OCI-LY1 (cell line): ENCODE measurements around the gene SERINC2.
A peak's percentile ranks its signal among the peaks of the same experiment; 100 is the strongest.

Experiments
- H2AFZ ChIP-seq: fragments of 200-600 bp; sonication (generic), shearing (Covaris generic); 2 replicates; pipeline ENCODE4 v1.6.0; 2014; ENCODE audit warnings: antibody characterized with exemption, mild to moderate bottlenecking, low read length
- H3F3A ChIP-seq: fragments of 200-600 bp; sonication (generic), shearing (Covaris generic); 2 replicates; pipeline ENCODE4 v1.6.0; 2014; ENCODE audit warnings: mild to moderate bottlenecking, antibody characterized with exemption, low read length, moderate library complexity; ENCODE audit not compliant: insufficient read depth
- H3K27ac ChIP-seq: fragments of 200-600 bp; sonication (generic); 2 replicates; pipeline ENCODE4 v1.5.1; 2014; ENCODE audit warnings: low read length, mixed run types, mild to moderate bottlenecking, low read depth; ENCODE audit not compliant: poor library complexity, severe bottlenecking
- H3K27me3 ChIP-seq: fragments of 200-600 bp; sonication (generic); 2 replicates; pipeline ENCODE4 v1.6.0; 2014; ENCODE audit warnings: antibody characterized with exemption, mild to moderate bottlenecking, low read length, moderate library complexity; ENCODE audit not compliant: insufficient read depth
- H3K36me3 ChIP-seq: fragments of 200-600 bp; sonication (generic); 2 replicates; pipeline ENCODE4 v1.6.1; 2014; ENCODE audit warnings: mild to moderate bottlenecking, antibody characterized with exemption, low read length, moderate library complexity, mixed read lengths; ENCODE audit not compliant: insufficient read depth
- H3K4me1 ChIP-seq: fragments of 200-600 bp; sonication (generic); 2 replicates; pipeline ENCODE4 v1.5.1; 2014; ENCODE audit warnings: mild to moderate bottlenecking, low read length, moderate library complexity; ENCODE audit not compliant: insufficient read depth, severe bottlenecking
- H3K4me2 ChIP-seq: fragments of 200-600 bp; sonication (generic), shearing (Covaris generic); 2 replicates; pipeline ENCODE4 v1.6.1; 2014; ENCODE audit warnings: low read length
- H3K4me3 ChIP-seq: fragments of 200-600 bp; sonication (generic); 2 replicates; pipeline ENCODE4 v1.5.1; 2014; ENCODE audit warnings: low read length, low read depth, mild to moderate bottlenecking, mixed read lengths; ENCODE audit not compliant: poor library complexity, severe bottlenecking
- H3K79me2 ChIP-seq: fragments of 200-600 bp; shearing (Covaris generic); 2 replicates; pipeline ENCODE4 v1.6.1; 2016; ENCODE audit warnings: mixed run types, low read length, mixed read lengths; ENCODE audit not compliant: insufficient read depth
- H3K9ac ChIP-seq: fragments of 200-600 bp; sonication (generic), shearing (Covaris generic); 2 replicates; pipeline ENCODE4 v1.6.1; 2014; ENCODE audit warnings: mild to moderate bottlenecking, low read length, mixed read lengths
- H3K9me2 ChIP-seq: fragments of 200-600 bp; sonication (generic), shearing (Covaris generic); 2 replicates; pipeline ENCODE4 v1.6.1; 2014; ENCODE audit warnings: low read depth, mild to moderate bottlenecking, low read length, mixed read lengths
- H3K9me3 ChIP-seq: fragments of 200-600 bp; shearing (Covaris generic); 2 replicates; pipeline ENCODE4 v1.6.1; 2014; ENCODE audit warnings: low read length, mixed read lengths
- H4K20me1 ChIP-seq: fragments of 200-600 bp; sonication (generic), shearing (Covaris generic); 2 replicates; pipeline ENCODE4 v1.6.0; 2016; ENCODE audit warnings: mild to moderate bottlenecking, low read length; ENCODE audit not compliant: insufficient read depth
- EZH2 ChIP-seq: fragments of 200-600 bp; sonication (generic), shearing (Covaris generic); IDR thresholded peaks from 2 replicates; pipeline ENCODE4 v1.8.0; 2017; ENCODE audit warnings: borderline replicate concordance, mixed run types, mild to moderate bottlenecking, antibody characterized with exemption, low read length, moderate library complexity, mixed read lengths
- TF ChIP-seq, protein P1 (sequence below): fragments of 200-600 bp; sonication (generic), shearing (Covaris generic); IDR thresholded peaks from 2 replicates; pipeline ENCODE4 v1.5.1; 2017; ENCODE audit warnings: mild to moderate bottlenecking, antibody characterized with exemption, low read length, moderate library complexity, mixed read lengths

The SERINC2 gene

GRCh38 chr1:31412732-31413404 lies at the start of gene SERINC2:
SERINC2 (plus strand) TSS chr1:31413213; CDS start chr1:31413266, 53 bp downstream.
- H3K9me3 ChIP-seq: no peaks in the 10 kb centered on the region
- no peak within 1 kb of the TSS for H2AFZ ChIP-seq
- TF ChIP-seq, protein P1, sequence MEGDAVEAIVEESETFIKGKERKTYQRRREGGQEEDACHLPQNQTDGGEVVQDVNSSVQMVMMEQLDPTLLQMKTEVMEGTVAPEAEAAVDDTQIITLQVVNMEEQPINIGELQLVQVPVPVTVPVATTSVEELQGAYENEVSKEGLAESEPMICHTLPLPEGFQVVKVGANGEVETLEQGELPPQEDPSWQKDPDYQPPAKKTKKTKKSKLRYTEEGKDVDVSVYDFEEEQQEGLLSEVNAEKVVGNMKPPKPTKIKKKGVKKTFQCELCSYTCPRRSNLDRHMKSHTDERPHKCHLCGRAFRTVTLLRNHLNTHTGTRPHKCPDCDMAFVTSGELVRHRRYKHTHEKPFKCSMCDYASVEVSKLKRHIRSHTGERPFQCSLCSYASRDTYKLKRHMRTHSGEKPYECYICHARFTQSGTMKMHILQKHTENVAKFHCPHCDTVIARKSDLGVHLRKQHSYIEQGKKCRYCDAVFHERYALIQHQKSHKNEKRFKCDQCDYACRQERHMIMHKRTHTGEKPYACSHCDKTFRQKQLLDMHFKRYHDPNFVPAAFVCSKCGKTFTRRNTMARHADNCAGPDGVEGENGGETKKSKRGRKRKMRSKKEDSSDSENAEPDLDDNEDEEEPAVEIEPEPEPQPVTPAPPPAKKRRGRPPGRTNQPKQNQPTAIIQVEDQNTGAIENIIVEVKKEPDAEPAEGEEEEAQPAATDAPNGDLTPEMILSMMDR: no peak
- TF ChIP-seq EZH2: no peak
- no peaks in the 10 kb centered on the region for H3K36me3 ChIP-seq
- H3F3A ChIP-seq: no peaks in the 10 kb centered on the region
- no peaks in the 10 kb centered on the region for H3K9me2 ChIP-seq
- H3K27me3 ChIP-seq: peaks cover 9% of the 10 kb centered on the region
- H3K4me1 ChIP-seq: peaks cover 8% of the 10 kb centered on the region
- peak within 1 kb of the TSS; percentile 69 for H3K9ac ChIP-seq
- H3K4me2 ChIP-seq: peak within 1 kb of the TSS; percentile 95
- H4K20me1 ChIP-seq: no peaks in the 10 kb centered on the region
- H3K4me3 ChIP-seq: peak within 1 kb of the TSS; percentile 73
- no peaks in the 10 kb centered on the region for H3K79me2 ChIP-seq
- H3K27ac ChIP-seq: no peak within 1 kb of the TSS

GRCh38 chr1:31364561-31365250 lies 48.3 kb upstream of the SERINC2 start:
- TF ChIP-seq EZH2: no peak
- TF ChIP-seq, protein P1: no peak
- no peak overlapping the region for H2AFZ ChIP-seq
- peaks cover 31% of the 10 kb centered on the region for H3K36me3 ChIP-seq
- no peak overlapping the region for H3K9ac ChIP-seq
- H3K27me3 ChIP-seq: no peaks in the 10 kb centered on the region
- H3K4me2 ChIP-seq: no peak overlapping the region
- H4K20me1 ChIP-seq: no peaks in the 10 kb centered on the region
- H3K9me2 ChIP-seq: no peaks in the 10 kb centered on the region
- H3K4me3 ChIP-seq: no peak overlapping the region
- no peaks in the 10 kb centered on the region for H3K4me1 ChIP-seq
- no peaks in the 10 kb centered on the region for H3K79me2 ChIP-seq
- H3K9me3 ChIP-seq: no peaks in the 10 kb centered on the region
- no peaks in the 10 kb centered on the region for H3F3A ChIP-seq
- no peak overlapping the region for H3K27ac ChIP-seq

DNA sequence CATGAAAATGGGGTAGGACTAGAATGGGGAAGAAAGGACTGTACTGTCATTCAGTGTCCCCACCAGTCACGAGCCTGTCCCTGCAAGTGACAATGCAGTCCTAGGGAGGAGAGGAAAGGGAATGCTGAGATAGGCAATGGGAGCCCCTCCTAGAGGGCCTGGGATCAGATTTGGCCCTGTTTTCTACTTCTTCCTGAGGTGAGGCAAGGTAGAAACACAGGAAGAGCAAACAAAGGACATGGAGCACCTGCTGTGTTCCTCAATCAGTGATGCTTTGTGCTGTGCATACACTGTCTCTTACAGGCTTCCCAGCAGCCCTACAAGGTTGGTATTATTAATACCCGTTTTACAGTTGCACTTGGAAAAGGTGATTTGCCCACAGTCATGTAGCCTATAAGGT lies 46.2 kb upstream of the SERINC2 start:
- H3K4me1 ChIP-seq: no peaks in the 10 kb centered on the region
- H3F3A ChIP-seq: no peaks in the 10 kb centered on the region
- H3K9me3 ChIP-seq: no peaks in the 10 kb centered on the region
- peaks cover 22% of the 10 kb centered on the region for H3K36me3 ChIP-seq
- TF ChIP-seq, protein P1: no peak
- TF ChIP-seq EZH2: no peak
- no peaks in the 10 kb centered on the region for H3K79me2 ChIP-seq
- H4K20me1 ChIP-seq: no peaks in the 10 kb centered on the region
- H3K27ac ChIP-seq: no peak overlapping the region
- no peak overlapping the region for H2AFZ ChIP-seq
- no peak overlapping the region for H3K4me3 ChIP-seq
- H3K4me2 ChIP-seq: no peak overlapping the region
- no peaks in the 10 kb centered on the region for H3K9me2 ChIP-seq
- H3K9ac ChIP-seq: no peak overlapping the region
- H3K27me3 ChIP-seq: no peaks in the 10 kb centered on the region
